GM12874 (cell line): ENCODE data around the gene RPS10.

Experiments used
- CTCF ChIP-seq: IDR thresholded peaks from 2 replicates; pipeline ENCODE4 v1.5.1; 2011; ENCODE audit warnings: low read depth, mild to moderate bottlenecking, control low read depth, low read length, moderate library complexity; ENCODE audit not compliant: insufficient read depth

Gene RPS10

GRCh38 chr6:34425132-34425497 is 754 bp downstream of the RPS10 start:
- no peak for TF ChIP-seq CTCF

- TF ChIP-seq CTCF, result no peak
Observed at GRCh38 chr6:34424200-34425131, 1.4 kb downstream of the RPS10 start.

- no peak for TF ChIP-seq CTCF
Observed at GRCh38 chr6:34423254-34423653, 2.6 kb downstream of the RPS10 start.

- no peak for TF ChIP-seq CTCF
Observed at GRCh38 chr6:34418367-34418766, 7.5 kb downstream of the RPS10 start.

GRCh38 chr6:34416877-34417371 is 8.9 kb downstream of the RPS10 start:
- no peak for TF ChIP-seq CTCF

DNA sequence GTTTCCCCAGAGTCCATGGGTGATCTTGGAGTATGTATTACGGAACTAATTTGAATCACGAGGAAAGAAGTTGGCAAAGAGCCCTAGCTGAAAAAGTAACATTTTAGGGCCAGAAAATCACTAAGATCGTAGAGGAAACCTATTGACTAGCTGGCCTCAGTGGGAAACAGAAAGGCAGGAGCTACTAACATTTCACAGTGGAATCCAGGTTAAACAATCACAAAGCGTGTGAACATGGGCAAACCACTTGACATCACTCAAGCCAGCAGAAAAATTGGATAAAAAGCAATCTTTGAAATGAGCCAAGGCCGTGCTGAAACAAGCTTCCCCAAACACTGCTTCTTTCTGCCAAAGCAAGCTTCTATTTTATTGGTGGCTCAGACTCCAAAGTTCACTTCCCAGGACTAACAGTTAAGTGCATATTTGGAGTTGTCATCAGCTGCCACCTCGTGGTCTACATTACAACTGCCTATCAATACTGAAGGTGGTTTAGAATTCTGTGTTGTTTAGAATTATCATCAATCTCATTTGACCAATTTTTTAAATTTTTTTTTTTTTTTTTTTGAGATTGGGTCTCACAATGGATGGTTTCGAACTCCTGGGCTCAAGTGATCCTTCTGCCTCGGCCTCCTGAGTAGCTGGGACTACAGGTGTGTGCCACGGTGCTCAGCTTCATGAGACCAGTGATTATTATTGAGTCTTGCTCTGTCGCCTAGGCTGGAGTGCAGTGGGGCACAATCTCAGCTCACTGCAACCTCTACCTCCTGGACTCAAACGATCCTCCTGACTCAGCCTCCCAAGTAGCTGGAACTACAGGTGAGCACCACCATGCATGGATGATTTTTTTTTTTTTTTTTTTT is 10.6 kb downstream of the RPS10 start:
- TF ChIP-seq CTCF, result peak; percentile 46; the same call in 1 of the 2 replicates

DNA sequence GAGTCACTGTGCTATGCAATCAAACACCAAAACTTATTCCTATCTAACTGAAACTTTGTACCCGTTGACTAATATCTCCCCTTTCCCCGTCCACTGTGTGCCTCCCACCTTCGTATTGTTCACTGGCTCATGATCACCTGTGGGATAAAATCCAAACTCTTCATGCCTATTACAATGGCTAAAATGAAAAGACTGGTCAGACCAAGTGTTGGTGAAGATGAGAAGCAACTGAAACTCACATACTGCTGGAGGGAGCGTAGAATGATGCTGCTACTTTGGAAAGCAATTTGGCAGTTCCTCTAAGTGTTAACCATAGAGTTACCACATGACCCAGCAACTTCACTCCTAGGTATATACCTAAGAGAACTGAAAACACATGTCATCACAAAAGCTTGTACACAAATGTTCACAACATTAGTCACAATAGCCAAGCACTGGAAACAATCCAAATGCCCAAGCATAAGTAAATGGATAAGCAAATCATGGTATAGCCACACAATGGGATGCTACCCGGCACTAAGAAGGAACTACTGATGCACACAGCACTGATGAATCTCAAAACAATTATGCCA is 13.1 kb downstream of the RPS10 start:
- no peak for TF ChIP-seq CTCF
